HG03469 (cell line): ENCODE data around the gene TIGD6.

Experiments used
- ATAC-seq: cut with Tn5 transposase; IDR thresholded peaks from one replicate; pipeline ENCODE4 v1.9.1; 2021; ENCODE audit warnings: mild to moderate bottlenecking, moderate library complexity, moderate number of reproducible peaks; ENCODE audit not compliant: unreplicated experiment

The TIGD6 gene

GRCh38 chr5:150017226-150018005 lies 17.0 kb upstream of the TIGD6 start:
- ATAC-seq: no peak

DNA sequence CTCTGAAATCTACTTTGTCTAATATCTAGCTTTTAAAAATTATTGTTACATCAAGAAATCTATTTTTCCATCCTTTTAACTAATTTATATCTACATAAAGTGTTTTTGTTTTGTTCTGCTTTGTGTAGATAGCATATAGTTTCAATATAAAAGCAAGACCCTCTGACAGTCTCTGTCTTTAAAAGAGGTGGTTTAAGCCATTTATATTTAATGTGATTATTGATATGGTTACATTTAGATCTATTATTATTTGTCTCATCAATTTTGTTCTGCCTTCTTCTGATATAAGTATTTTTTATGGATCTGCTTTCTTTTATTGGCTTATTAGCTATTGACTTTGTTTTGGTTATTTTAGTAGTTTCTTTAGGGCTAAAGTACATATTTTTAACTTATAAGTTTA lies 16.1 kb upstream of the TIGD6 start:
- no peak for ATAC-seq

GRCh38 chr5:150015415-150015814 lies 15.0 kb upstream of the TIGD6 start:
- ATAC-seq: no peak

GRCh38 chr5:150014456-150014855 lies 14.0 kb upstream of the TIGD6 start:
- ATAC-seq: no peak

DNA sequence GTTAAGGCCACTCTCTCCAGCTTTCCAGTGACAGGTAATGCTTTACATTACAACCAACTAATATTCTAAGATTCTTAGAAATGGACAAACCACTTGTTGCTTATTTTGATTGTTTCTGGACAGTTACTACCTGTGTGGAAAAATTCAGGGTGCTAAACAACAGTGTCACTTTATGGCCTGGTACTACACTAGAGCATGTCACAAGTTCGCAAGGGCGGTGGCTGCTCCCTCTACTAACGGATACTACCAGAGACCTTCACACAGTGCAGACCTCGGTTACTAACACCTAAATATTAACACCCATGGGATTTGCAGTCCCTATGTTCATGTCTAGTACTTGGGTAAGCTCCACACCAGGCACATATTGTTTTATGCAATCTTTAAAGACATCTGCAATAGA lies 13.5 kb upstream of the TIGD6 start:
- no peak for ATAC-seq

DNA sequence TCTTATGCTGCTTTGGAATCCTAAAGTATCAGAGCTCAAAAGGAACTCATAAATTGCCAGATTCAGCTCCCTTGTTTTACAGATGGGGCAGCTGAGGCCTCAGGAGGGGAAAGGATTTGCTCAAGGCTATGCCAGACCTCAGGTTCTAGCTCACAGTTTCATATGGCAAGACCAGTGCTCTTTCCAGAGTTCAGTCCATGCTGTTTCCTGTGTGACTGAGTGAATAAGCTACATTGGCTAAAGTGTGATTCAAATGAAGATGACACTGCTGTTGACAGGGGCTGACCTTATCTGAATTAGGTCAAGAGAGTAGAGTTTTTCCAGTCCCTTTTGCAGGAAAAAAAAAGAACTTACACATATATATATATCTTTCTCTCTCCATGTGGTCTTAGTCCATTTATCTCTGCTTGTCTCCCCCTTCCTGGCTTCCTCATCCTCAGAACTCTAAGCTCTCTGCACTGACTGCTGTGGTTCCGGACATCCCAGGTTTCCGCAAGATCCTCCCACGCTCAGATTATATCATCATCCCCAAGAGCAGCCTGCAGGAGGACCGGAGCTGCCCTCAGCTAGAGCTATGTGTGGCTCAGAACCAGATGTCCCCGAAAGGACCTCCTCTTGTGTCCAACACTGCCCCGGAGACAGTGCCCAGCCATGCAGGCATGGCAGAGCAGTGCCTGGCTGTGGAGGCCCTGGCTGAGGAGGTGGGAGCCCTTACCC lies 9.4 kb upstream of the TIGD6 start:
- no peak for ATAC-seq

DNA sequence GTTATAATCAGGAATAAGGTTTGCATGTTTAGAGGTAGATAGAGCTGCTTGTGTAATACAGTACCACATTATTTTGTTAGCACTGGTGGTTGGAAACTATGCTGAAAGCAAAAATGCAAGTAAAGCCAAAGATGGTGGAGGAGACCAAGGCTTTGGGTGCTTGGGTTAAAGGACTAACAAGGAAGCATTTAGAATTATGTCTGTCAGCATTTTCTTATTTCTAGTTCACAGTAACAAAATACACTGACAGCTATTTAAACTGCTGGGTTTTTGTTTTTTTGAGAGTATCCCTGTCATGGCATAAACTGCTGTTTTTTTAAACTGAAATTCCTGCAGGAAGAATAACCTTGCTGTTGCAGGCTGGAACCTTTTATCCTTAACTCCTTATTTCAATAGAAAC lies 6.6 kb upstream of the TIGD6 start:
- no peak for ATAC-seq

DNA sequence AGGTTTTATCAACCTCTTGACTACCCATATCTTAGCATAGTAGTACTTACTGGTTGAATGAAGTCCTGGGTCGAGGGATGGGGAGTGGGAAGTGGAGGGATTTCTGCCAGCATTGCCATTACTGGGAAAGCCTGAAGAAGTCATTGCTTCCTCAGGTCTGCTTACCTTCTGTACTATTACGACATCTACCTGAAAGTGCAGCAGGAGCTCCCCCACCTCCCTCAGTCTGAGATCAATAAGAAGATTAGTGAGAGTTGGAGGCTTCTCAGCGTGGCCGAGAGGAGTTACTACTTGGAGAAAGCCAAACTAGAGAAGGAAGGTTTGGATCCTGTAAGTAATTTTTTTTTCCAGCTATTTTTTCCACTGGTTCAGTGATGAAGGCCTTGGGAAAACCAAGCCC lies 5.9 kb upstream of the TIGD6 start:
- no peak for ATAC-seq

- peak; percentile 49 for ATAC-seq
These were observed 1.4 kb upstream of the TIGD6 start for GRCh38 chr5:150001660-150002486.

DNA sequence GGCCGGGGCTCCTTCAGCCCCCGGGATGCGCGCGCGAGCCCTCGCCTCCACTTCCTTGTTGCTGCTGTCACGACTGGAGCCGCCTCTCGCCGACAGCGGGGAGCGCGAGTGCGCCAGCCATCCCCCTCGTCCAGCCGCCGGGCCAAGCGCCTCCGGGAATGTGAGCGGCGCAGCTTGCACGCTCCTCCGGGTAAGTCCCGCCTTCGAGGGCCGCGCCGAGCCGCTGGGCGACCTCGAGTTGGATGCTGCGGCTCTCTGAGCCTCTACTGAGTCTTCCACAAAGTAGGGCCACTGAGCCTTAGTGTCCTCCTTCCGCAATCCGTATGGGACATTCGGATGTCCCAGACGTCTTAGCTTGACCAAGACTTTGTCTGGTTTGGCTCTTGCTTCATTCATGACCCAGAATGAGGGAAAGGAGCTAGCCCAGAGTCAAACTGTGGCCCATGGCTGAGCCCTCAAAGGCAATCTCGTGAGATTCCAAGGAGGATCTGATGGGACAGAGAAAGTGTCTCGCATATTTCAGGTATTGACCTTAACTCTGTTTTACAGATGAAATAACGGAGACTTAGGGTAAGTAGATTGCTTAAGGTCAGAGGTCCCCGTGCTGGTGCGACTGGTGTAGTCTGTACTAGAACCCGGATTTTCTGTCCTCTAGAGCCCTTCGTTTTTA lies 671 bp upstream of the TIGD6 start:
- no peak for ATAC-seq

DNA sequence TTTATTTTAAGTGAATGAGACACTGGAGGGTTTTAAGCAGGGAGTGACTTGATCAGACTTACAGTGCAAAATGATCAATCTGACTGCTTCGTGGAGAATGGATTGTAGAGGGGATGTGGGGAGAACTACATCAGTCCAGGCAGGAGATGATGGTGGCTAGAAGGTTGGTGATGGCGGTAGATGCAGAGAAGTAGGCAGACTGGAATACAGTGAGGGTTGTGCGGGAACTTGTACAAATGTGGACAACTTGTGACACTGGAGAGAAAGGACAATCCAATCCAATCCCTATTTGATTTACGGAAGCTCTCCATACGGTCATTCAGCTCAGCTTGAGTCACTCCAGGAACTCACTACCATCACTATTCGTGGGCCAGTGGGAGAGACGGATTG lies 593 bp downstream of the TIGD6 start:
- ATAC-seq: no peak

DNA sequence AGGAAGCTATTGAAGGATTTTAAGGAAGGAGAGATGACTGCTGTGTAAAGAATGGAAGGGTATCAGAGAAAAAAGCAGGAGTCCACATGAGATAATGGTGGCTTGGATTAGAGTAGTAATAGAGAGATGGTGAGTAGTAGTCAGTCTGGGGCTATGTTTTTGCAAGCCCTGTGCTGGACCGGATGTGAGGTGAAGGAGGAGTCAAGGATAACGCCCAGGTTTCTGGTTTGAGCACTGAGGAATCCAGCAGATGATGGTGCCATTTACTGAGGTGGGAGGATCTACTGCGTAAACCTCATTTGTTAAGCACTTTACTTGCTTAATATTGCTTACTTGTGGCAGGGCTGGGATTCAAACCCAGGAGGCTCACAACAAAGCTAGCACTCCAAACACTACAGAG lies 1.1 kb downstream of the TIGD6 start:
- no peak for ATAC-seq

- no peak for ATAC-seq
These were observed 2.2 kb downstream of the TIGD6 start for GRCh38 chr5:149998281-149998680.

DNA sequence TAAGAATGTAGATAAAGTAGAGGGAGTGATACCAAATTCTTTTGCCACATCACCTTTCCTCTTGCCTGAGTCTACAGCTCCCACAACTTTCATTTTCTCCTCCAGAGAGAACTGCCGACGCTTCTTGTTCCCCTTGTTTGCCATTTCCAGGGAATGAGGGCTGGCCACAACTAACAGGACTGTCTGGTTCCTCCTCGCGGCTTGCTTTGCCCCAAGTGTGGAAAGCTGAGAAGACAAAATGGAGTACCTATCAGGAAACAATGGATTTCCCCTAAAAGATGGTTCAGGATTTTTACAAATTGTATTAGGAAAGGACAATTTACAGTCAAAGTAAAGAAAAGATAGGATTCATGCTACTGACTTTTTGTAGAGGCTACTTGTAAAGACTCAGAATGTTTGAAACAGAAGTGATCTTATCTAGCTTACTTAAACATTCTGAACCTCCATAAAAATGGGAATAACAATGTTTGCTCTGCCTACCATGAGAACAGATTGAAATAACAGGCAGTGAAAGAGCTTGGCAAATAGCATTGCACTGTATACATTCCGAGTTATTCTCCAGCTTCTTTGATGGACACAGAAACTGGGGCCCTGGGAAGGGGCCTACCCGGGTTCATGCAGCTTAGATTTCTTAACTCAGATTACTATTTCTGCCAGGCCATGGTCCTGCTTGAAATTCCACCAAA lies 4.1 kb downstream of the TIGD6 start:
- no peak for ATAC-seq

GRCh38 chr5:149995385-149996204 lies 4.9 kb downstream of the TIGD6 start:
- ATAC-seq: no peak

- no peak for ATAC-seq
These were observed 7.0 kb downstream of the TIGD6 start for GRCh38 chr5:149993471-149993870.

DNA sequence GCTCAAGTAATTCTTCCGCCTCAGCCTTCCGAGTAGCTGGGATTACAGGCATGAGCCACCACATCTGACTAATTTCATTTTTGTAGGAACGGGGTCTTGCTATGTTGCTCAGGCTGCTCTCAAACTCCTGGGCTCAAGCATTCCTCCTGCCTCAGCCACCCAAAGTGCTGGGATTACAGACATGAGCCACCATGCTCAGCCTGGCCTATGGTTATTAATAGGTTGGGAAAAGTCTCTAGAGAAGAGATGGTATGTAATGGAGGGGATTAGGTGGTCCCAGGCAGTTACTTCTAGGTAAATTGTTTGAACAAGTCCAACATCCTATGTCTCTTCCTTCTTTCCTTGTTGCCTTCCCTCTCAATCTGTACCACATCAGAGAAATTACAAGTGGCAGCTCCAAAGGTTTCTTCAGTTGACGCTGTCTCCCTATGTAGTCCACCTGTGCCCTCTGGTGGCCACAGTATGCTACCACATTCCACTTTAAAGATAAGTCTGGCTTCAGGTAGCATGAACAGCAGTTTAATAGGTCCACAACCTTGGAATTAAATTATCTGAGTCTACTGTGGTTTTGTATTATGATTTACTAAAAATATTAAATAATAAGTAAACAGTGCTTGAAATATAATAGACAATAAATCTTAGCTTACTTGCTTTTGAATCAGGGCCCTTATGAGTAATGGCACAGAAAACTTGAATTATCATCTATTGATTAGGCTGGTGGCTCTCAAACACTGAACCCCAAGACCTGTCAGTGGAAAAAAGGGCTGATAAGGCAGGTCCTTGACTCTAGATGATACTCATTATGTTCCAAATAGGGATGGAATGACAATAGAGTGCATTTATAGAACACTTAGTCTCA lies 9.7 kb downstream of the TIGD6 start:
- ATAC-seq: peak; percentile 64

DNA sequence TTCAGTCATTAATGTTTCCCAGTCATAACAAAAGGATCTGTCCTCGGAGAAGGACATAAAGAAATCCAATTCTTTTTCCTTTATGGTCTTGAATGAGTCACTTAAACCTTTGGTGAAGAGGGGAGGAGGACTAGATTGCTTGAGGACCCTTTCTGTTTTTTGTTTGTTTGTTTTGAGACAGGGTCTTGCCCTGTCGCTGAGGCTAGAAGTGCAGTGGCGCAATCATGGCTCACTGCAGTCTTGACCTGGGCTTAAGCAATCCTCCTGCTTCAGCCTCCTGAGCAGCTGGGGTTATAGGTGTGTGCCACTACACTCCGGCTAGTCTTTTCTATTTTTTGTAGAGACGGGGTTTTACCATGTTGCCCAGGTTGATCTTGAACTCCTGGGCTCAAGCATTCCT lies 12.3 kb downstream of the TIGD6 start:
- no peak for ATAC-seq

GRCh38 chr5:149982505-149982904 lies 17.9 kb downstream of the TIGD6 start:
- no peak for ATAC-seq
